ENCODE measurements around the gene MEGF8.

MEGF8 gene

GRCh38 chr19:42323473-42323851 lies 2.0 kb upstream of the MEGF8 start:
- in situ Hi-C loops (cut with MboI; ENCODE audit: low pct_unique_long_range_greater_than_20kb, low sequenced_read_pairs, unreplicated experiment): no loop called here
- DNase-seq (ENCODE audit: low spot score): no peak
- TF ChIP-seq CTCF (IDR thresholded peaks at IDR 0.05; ENCODE audit: extremely low read depth, insufficient read depth, missing control alignments): no peak

GRCh38 chr19:42323852-42324654 lies 1.4 kb upstream of the MEGF8 start:
- in situ Hi-C loops (cut with MboI; ENCODE audit: low pct_unique_long_range_greater_than_20kb, low sequenced_read_pairs, unreplicated experiment): no loop called here
- peak; percentile 21 for TF ChIP-seq CTCF (IDR thresholded peaks at IDR 0.05; ENCODE audit: extremely low read depth, insufficient read depth, missing control alignments)

GRCh38 chr19:42324655-42325307 lies 654 bp upstream of the MEGF8 start:
- DNase-seq (ENCODE audit: low spot score): no peak
- no peak for TF ChIP-seq CTCF (IDR thresholded peaks at IDR 0.05; ENCODE audit: extremely low read depth, insufficient read depth, missing control alignments)

More at GRCh38 chr19:42323852-42324654, 1.4 kb upstream of the MEGF8 start:
- peak; percentile 59 for DNase-seq (ENCODE audit: low spot score)

GRCh38 chr19:42325896-42326771 lies 699 bp downstream of the MEGF8 start:
- no peak for DNase-seq (ENCODE audit: low spot score)
- in situ Hi-C loops (cut with MboI; ENCODE audit: low pct_unique_long_range_greater_than_20kb, low sequenced_read_pairs, unreplicated experiment): no loop called here
- peak; percentile 10 for TF ChIP-seq CTCF (IDR thresholded peaks at IDR 0.05; ENCODE audit: extremely low read depth, insufficient read depth, missing control alignments)

More at GRCh38 chr19:42324655-42325307, 654 bp upstream of the MEGF8 start:
- in situ Hi-C loops (cut with MboI; ENCODE audit: low pct_unique_long_range_greater_than_20kb, low sequenced_read_pairs, unreplicated experiment): no loop called here

GRCh38 chr19:42326969-42327368 lies 1.5 kb downstream of the MEGF8 start:
- in situ Hi-C loops (cut with MboI; ENCODE audit: low pct_unique_long_range_greater_than_20kb, low sequenced_read_pairs, unreplicated experiment): no loop called here
- TF ChIP-seq CTCF (IDR thresholded peaks at IDR 0.05; ENCODE audit: extremely low read depth, insufficient read depth, missing control alignments): no peak
- DNase-seq (ENCODE audit: low spot score): no peak

- in situ Hi-C loops (cut with MboI; ENCODE audit: low pct_unique_long_range_greater_than_20kb, low sequenced_read_pairs, unreplicated experiment): no loop called here
- no peak for TF ChIP-seq CTCF (IDR thresholded peaks at IDR 0.05; ENCODE audit: extremely low read depth, insufficient read depth, missing control alignments)
- no peak for DNase-seq (ENCODE audit: low spot score)
Observed at GRCh38 chr19:42327381-42327780, 1.9 kb downstream of the MEGF8 start.
